Stomach (tissue), 9 donors: ENCODE measurements around the gene SHISAL1. TPM values are rescaled to one million over a fixed set of nuclear protein-coding genes. Genes with fewer than 3 reads are reported as not detected.
A peak's percentile ranks its signal among the peaks of the same experiment; 100 is the strongest.
"Not testable (repeated sequence)": the region's sequence is repeated elsewhere in the genome, so short reads cannot be mapped to it uniquely, and the experiment has no call there.

Experiments
- DNase-seq, 2 donors: peaks; one replicate each; pipeline versions ENCODE4 v3.0.0 to v3.0.0-alpha.2; 2013 to 2019
- H3K27ac ChIP-seq, 5 donors: fragments of 200-600 bp in 4 of 5; sonication (generic) in 4 of 5; one replicate each; pipeline ENCODE4 v1.5.1; 2013 to 2019; ENCODE audit warnings: mild to moderate bottlenecking in 1 of 5, moderate library complexity in 1 of 5
- H3K27me3 ChIP-seq, 3 donors: fragments of 200-600 bp; sonication (generic); one replicate each; pipeline ENCODE4 v1.5.1; 2017 to 2019; ENCODE audit warnings: mixed run types in 1 of 3
- H3K36me3 ChIP-seq, 4 donors: fragments of 200-600 bp; sonication (generic); 1 replicate in 3 of 4; 2 replicates in 1 of 4; pipeline ENCODE4 v1.5.1; 2016 to 2019
- H3K4me1 ChIP-seq, 4 donors: fragments of 200-600 bp; sonication (generic); one replicate each; pipeline ENCODE4 v1.5.1; 2016 to 2019
- H3K4me3 ChIP-seq, 4 donors: fragments of 200-600 bp; sonication (generic) in 3 of 4; one replicate each; pipeline ENCODE4 v1.5.1; 2016 to 2019; ENCODE audit warnings: mild to moderate bottlenecking in 1 of 4
- H3K9me3 ChIP-seq, 4 donors: fragments of 200-600 bp; sonication (generic); one replicate each; pipeline ENCODE4 v1.5.1; 2016 to 2019
- CTCF ChIP-seq, 7 experiments: fragments of 450-650 bp in 4 of 7; fragments of 200-600 bp in 3 of 7; sonication (generic) in 3 of 7; IDR thresholded peaks; one replicate each; pipeline ENCODE4 v1.5.1; 2016 to 2019; ENCODE audit warnings: antibody characterized with exemption in 7 of 7, control low read depth in 2 of 7, mild to moderate bottlenecking in 1 of 7
- EP300 ChIP-seq: sonication (generic); formaldehyde crosslinking; IDR thresholded peaks from one replicate; pipeline ENCODE4 v1.6.1; 2017; ENCODE audit warnings: antibody characterized with exemption
- POLR2A ChIP-seq, 4 donors: fragments of 450-650 bp; IDR thresholded peaks; one replicate each; pipeline ENCODE4 v1.6.1; 2016; ENCODE audit warnings: antibody characterized with exemption in 4 of 4, control low read depth in 2 of 4, mild to moderate bottlenecking in 1 of 4, moderate library complexity in 1 of 4
- POLR2AphosphoS5 ChIP-seq, 3 donors: sonication (generic); formaldehyde crosslinking; IDR thresholded peaks; one replicate each; pipeline ENCODE4 v1.6.1; 2016; ENCODE audit warnings: antibody characterized with exemption in 3 of 3
- WGBS, 5 donors: extraction: QIAGEN DNeasy Blood & Tissue Kit in 3 of 5; methylation state at CpG; one replicate each; pipeline versions ENCODE4 v1.1.5 to v1.1.7; 2013 to 2018; 5-methylcytosine and 5-hydroxymethylcytosine counted together
- intact Hi-C: fragments of 100-400 bp; cut with DNase I; formaldehyde crosslinking; loops from one replicate; pipeline ENCODE4 v1.15.1; 2023; ENCODE audit warnings: low total_unique reads
- polyA plus RNA-seq, 3 donors: library from polyadenylated mRNA; stranded (reverse); fragments of 200-250 nt; gene quantifications; one replicate each; pipeline ENCODE4 v1.2.3, GENCODE V29; 2013
- total RNA-seq, 5 donors: library from RNA; depleted of rRNA; stranded (reverse); fragments of >200 nt; gene quantifications; one replicate each; pipeline versions ENCODE4 v1.1.0 to v1.2.3, GENCODE V29; 2014 to 2016
- donor health status: healthy with polysubstance abuse.
- donor health status: Bipolar disorder and iron deficiency.
- donor health status: healthy.

The SHISAL1 gene
- total and polyA plus RNA-seq, 8 donors = 0.43 to 19.3 (median 1.2) TPM

- Histone ChIP-seq H3K27ac (no peak overlapping the region), H3K4me3 (no peak overlapping the region), H3K36me3 (no peaks in the 10 kb centered on the region), H3K9me3 (peaks cover 2 to 17% (median 13%) of the 10 kb centered on the region in 4 donors), H3K4me1 (no peaks in the 10 kb centered on the region), H3K27me3 (peaks cover 0 to 24% (median 0%) of the 10 kb centered on the region in 3 donors)
- TF ChIP-seq POLR2A (IDR thresholded peaks at IDR 0.05) (no peak), CTCF (IDR thresholded peaks at IDR 0.05) (no peak), POLR2AphosphoS5 (IDR thresholded peaks at IDR 0.05) (no peak), EP300 (no peak)
- WGBS, 5 donors = 75 to 85% (median 78%) methylated on average over 7 of the region's 7 CpGs
- DNase-seq = peak in 1 of 2 donors; percentile 3
- intact Hi-C loops = no loop called here
Observed at GRCh38 chr22:44245438-44245837, 67.3 kb downstream of the SHISAL1 start.

GRCh38 chr22:44244265-44244822 lies 68.4 kb downstream of the SHISAL1 start:
- H3K27me3 ChIP-seq = peaks cover 0 to 24% (median 0%) of the 10 kb centered on the region in 3 donors
- no peak overlapping the region for H3K27ac ChIP-seq
- TF ChIP-seq POLR2AphosphoS5 (IDR thresholded peaks at IDR 0.05) (no peak), CTCF (IDR thresholded peaks at IDR 0.05) (no peak), EP300 (no peak), POLR2A (IDR thresholded peaks at IDR 0.05) (no peak)
- H3K36me3 ChIP-seq = no peaks in the 10 kb centered on the region
- peak in 1 of 2 donors; percentile 5 for DNase-seq
- 78 to 85% (median 83%) methylated on average over 9 of the region's 9 CpGs for WGBS, 5 donors
- intact Hi-C loops = no loop called here
- peaks cover under 1 to 6% (median 3%) of the 10 kb centered on the region in 4 donors for H3K9me3 ChIP-seq
- H3K4me1 ChIP-seq = no peaks in the 10 kb centered on the region
- H3K4me3 ChIP-seq = no peak overlapping the region

- H3K36me3 ChIP-seq = no peaks in the 10 kb centered on the region
- H3K9me3 ChIP-seq = no peaks in the 10 kb centered on the region
- intact Hi-C loops = no loop called here
- no peaks in the 10 kb centered on the region for H3K4me1 ChIP-seq
- 72 to 81% (median 78%) methylated on average over 8 of the region's 8 CpGs for WGBS, 5 donors
- H3K27me3 ChIP-seq = peaks cover 0 to 24% (median 0%) of the 10 kb centered on the region in 3 donors
- H3K27ac ChIP-seq = no peak overlapping the region
- DNase-seq = peak in 1 of 2 donors; percentile 20
- no peak for TF ChIP-seq POLR2AphosphoS5 (IDR thresholded peaks at IDR 0.05)
- no peak for TF ChIP-seq EP300
- no peak overlapping the region for H3K4me3 ChIP-seq
Observed at GRCh38 chr22:44243761-44244160, 69.0 kb downstream of the SHISAL1 start.

- intact Hi-C loops = no loop called here
- H3K36me3 ChIP-seq = no peaks in the 10 kb centered on the region
- TF ChIP-seq EP300 = no peak
- no peak for TF ChIP-seq POLR2AphosphoS5 (IDR thresholded peaks at IDR 0.05)
- no peak overlapping the region for H3K4me3 ChIP-seq
- WGBS, 5 donors = 72 to 84% (median 79%) methylated on average over 12 to 17 of the region's 17 CpGs
- no peaks in the 10 kb centered on the region for H3K9me3 ChIP-seq
- DNase-seq = peak in 1 of 2 donors; percentile 14
- no peak overlapping the region for H3K27ac ChIP-seq
- H3K27me3 ChIP-seq = peaks cover 0 to 24% (median 0%) of the 10 kb centered on the region in 3 donors
- no peaks in the 10 kb centered on the region for H3K4me1 ChIP-seq
Observed at GRCh38 chr22:44242946-44243724, 69.6 kb downstream of the SHISAL1 start.

GRCh38 chr22:44241121-44241520 lies 71.6 kb downstream of the SHISAL1 start:
- H3K4me3 ChIP-seq, intact Hi-C loops, H3K9me3 ChIP-seq, DNase-seq, H3K36me3 ChIP-seq, H3K27ac ChIP-seq, H3K4me1 ChIP-seq: not testable (repeated sequence)
- peaks cover 0 to 24% (median 0%) of the 10 kb centered on the region in 3 donors for H3K27me3 ChIP-seq
- WGBS, 5 donors = 83 to 93% (median 89%) methylated on average over 3 of the region's 3 CpGs

- Histone ChIP-seq H3K36me3 (no peaks in the 10 kb centered on the region), H3K4me1 (no peaks in the 10 kb centered on the region), H3K27ac (no peak overlapping the region), H3K4me3 (no peak overlapping the region), H3K27me3 (no peaks in the 10 kb centered on the region), H3K9me3 (peaks cover 0 to 5% (median 0%) of the 10 kb centered on the region in 4 donors)
- intact Hi-C loops = no loop called here
- TF ChIP-seq CTCF (IDR thresholded peaks at IDR 0.05) (no peak), POLR2AphosphoS5 (IDR thresholded peaks at IDR 0.05) (no peak), POLR2A (IDR thresholded peaks at IDR 0.05) (no peak), EP300 (no peak)
- DNase-seq = no peak
Observed at GRCh38 chr22:44237290-44237689, 75.5 kb downstream of the SHISAL1 start.

GRCh38 chr22:44234372-44234771 lies 78.4 kb downstream of the SHISAL1 start:
- WGBS, 5 donors = 92 to 96% (median 94%) methylated on average over 12 of the region's 12 CpGs
- H3K27me3 ChIP-seq = not testable (repeated sequence)

More at GRCh38 chr22:44234372-44234771, 78.4 kb downstream of the SHISAL1 start:
- intact Hi-C loops, H3K4me3 ChIP-seq, H3K27ac ChIP-seq, DNase-seq, H3K36me3 ChIP-seq, H3K9me3 ChIP-seq, H3K4me1 ChIP-seq: not testable (repeated sequence)
